ENCODE data around the gene IDUA. TPM values are rescaled to one million over a fixed set of nuclear protein-coding genes. Genes with fewer than 3 reads are reported as not detected.
A peak's percentile ranks its signal among the peaks of the same experiment; 100 is the strongest.

IDUA gene
- total and polyA plus RNA-seq, 12 donors: 4.6 to 13.3 (median 8.7) TPM

DNA sequence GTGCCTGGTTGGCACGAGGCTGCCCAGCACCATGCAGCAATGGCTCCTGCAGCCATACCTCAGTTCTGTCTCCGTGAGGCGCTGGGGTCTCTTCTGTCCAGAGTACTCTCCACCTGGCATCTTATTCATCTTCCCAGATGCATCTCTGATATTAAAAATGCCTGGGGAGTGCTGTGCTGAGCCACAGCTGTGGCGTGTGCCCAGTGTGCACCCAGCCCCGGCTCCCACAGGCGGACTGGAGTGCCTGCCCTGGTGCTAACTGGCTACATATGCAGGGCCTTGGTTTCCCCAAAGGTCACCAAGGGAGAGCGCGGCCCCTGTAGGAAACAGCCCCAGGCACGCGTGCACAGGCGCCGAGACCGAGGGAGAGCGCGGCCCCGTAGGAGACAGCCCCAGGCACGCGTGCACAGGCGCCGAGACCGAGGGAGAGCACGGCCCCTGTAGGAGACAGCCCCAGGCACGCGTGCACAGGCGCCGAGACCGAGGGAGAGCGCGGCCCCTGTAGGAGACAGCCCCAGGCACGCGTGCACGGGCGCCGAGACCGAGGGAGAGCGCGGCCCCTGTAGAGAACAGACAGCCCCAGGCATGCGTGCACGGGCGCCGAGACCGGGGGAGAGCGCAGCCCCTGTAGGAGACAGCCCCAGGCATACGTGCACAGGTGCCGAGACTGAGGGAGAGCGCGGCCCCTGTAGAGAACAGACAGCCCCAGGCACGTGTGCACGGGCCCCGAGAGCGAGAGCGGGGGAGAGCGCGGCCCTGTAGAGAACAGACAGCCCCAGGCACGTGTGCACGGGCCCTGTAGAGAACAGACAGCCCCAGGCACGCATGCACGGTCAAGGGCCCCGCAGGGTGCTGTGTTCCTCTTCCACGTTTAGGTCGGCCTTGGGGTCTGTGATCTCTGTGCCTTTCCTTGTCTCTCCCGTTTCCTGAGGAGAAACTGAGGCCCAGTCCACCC is 40.0 kb upstream of the IDUA start:
- H3K27ac ChIP-seq: no peak overlapping the region
- H3K4me1 ChIP-seq: peaks cover 0 to 6% (median 0%) of the 10 kb centered on the region in 9 donors
- 68 to 71% methylated on average over 62 of the region's 62 CpGs for WGBS, 2 donors
- intact Hi-C loops (cut with DNase I): no loop called here
- no peaks in the 10 kb centered on the region for H3K9me3 ChIP-seq
- DNase-seq (no peak), ATAC-seq (no peak)
- no peaks in the 10 kb centered on the region for H3K27me3 ChIP-seq
- TF ChIP-seq, protein P1, sequence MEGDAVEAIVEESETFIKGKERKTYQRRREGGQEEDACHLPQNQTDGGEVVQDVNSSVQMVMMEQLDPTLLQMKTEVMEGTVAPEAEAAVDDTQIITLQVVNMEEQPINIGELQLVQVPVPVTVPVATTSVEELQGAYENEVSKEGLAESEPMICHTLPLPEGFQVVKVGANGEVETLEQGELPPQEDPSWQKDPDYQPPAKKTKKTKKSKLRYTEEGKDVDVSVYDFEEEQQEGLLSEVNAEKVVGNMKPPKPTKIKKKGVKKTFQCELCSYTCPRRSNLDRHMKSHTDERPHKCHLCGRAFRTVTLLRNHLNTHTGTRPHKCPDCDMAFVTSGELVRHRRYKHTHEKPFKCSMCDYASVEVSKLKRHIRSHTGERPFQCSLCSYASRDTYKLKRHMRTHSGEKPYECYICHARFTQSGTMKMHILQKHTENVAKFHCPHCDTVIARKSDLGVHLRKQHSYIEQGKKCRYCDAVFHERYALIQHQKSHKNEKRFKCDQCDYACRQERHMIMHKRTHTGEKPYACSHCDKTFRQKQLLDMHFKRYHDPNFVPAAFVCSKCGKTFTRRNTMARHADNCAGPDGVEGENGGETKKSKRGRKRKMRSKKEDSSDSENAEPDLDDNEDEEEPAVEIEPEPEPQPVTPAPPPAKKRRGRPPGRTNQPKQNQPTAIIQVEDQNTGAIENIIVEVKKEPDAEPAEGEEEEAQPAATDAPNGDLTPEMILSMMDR (IDR thresholded peaks at IDR 0.05): no peak
- H3K36me3 ChIP-seq: peaks cover 0 to 24% (median 0%) of the 10 kb centered on the region in 9 donors
- no peak overlapping the region for H3K4me3 ChIP-seq

DNA sequence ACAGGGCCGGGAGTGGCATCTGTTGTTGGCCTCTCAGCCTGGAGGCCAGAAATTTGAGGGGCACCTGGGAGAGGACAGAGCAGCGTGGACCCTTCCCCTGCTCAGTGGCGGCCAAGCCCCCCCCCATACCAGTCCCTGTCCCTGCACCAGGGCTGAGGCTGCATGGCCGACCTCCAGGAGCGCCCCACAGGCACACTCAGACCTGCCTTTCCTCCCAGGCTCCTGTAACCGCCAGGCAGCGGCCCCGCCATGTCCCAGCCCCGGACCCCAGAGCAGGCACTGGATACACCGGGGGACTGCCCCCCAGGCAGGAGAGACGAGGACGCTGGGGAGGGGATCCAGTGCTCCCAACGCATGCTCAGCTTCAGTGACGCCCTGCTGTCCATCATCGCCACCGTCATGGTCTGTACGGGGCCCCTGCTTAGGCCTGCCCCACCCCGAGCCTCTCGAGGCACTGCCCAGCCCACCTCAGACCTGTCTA is 39.3 kb upstream of the IDUA start:
- TF ChIP-seq, protein P1 (IDR thresholded peaks at IDR 0.05): no peak
- intact Hi-C loops (cut with DNase I): no loop called here
- ATAC-seq (peak in 2 of 8 donors; percentile 9 to 35), DNase-seq (no peak)
- WGBS, 2 donors: 95 to 96% methylated on average over 18 to 19 of the region's 19 CpGs
- H3K36me3 ChIP-seq: peaks cover 0 to 29% (median 0%) of the 10 kb centered on the region in 9 donors
- no peak overlapping the region for H3K27ac ChIP-seq
- H3K9me3 ChIP-seq: no peaks in the 10 kb centered on the region
- H3K4me3 ChIP-seq: no peak overlapping the region
- peaks cover 0 to 6% (median 0%) of the 10 kb centered on the region in 9 donors for H3K4me1 ChIP-seq
- no peaks in the 10 kb centered on the region for H3K27me3 ChIP-seq

DNA sequence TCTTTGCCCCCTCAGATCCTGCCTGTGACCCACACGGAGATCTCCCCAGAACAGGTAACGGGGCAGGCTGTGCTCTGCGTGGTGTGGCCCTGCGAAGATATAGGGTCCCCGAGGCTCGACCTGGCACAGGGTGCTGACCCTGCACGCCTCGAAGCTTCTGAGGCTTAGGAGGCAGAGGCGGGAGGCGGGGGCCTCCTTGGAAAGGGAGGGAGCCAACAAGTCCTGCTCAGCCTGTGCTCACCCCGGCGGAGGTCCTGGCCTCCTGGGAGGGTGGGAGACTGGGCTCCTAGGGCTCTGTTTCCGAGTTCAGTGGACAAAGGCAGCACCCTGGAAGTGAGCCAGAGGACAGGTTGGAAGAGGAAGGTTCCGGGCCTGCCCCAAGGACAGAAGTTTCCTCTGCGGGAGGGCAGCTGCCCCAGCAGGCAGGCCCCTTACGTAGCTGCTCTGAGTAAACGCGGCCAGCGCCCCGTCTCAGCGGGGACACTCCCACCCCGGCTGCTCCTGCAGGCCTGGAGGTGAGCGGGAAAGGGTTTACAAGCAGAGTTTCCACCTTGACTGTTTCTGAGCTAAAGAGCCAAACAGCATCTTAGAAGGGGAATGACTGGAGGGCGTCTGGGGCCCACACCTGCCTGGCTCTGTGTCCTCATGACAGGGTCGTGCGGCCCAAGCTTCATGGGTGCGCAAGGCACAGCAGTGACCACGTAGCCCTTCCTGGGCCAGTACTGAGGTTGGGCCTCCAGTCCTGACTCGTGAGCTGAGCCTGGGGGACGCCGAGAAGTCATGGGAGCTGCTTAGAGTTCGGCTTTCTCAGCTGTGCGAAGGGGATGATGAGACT is 38.5 kb upstream of the IDUA start:
- no peak overlapping the region for H3K4me3 ChIP-seq
- DNase-seq (peak in 1 of 2 donors; percentile 10), ATAC-seq (peak in 2 of 8 donors; percentile 26 to 29)
- intact Hi-C loops (cut with DNase I): no loop called here
- H3K36me3 ChIP-seq: peaks cover 0 to 34% (median 3%) of the 10 kb centered on the region in 9 donors
- H3K27ac ChIP-seq: no peak overlapping the region
- no peaks in the 10 kb centered on the region for H3K9me3 ChIP-seq
- TF ChIP-seq, protein P1 (IDR thresholded peaks at IDR 0.05): no peak
- WGBS, 2 donors: 76 to 77% methylated on average over 33 of the region's 33 CpGs
- H3K4me1 ChIP-seq: peaks cover 0 to 6% (median 0%) of the 10 kb centered on the region in 9 donors
- no peaks in the 10 kb centered on the region for H3K27me3 ChIP-seq

DNA sequence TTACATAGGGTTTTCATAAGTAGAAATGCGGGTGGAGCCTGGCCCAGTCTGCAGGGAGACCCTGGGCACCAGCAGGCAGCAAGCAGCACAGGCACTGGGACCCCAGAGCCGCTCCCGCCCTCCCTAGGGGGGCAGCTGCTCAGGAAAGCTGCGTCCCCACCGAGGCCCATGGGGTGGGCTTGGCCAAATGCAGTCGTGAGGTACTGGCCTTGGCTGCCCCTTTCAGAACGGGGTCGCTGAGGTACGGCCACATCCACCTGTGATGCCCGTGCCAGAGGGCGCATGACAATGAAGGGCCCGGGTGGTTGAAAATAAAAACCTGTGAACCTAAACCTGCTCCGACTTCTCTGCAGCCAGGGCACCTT is 37.9 kb upstream of the IDUA start:
- intact Hi-C loops (cut with DNase I): no loop called here
- no peak overlapping the region for H3K4me3 ChIP-seq
- H3K9me3 ChIP-seq: no peaks in the 10 kb centered on the region
- DNase-seq: no peak
- 89 to 93% methylated on average over 13 of the region's 13 CpGs for WGBS, 2 donors
- peaks cover 0 to 34% (median 8%) of the 10 kb centered on the region in 9 donors for H3K36me3 ChIP-seq
- TF ChIP-seq, protein P1 (IDR thresholded peaks at IDR 0.05): no peak
- ATAC-seq: no peak
- H3K27ac ChIP-seq: no peak overlapping the region
- H3K27me3 ChIP-seq: no peaks in the 10 kb centered on the region
- peaks cover 0 to 6% (median 0%) of the 10 kb centered on the region in 9 donors for H3K4me1 ChIP-seq
